Mammary epithelial cell (primary cell): ENCODE results near the gene LDHAL6A.

ENCODE experiments used
- EZH2 ChIP-seq: IDR thresholded peaks from 2 replicates; pipeline ENCODE4 v1.6.1; 2012; ENCODE audit warnings: low read length, inconsistent platforms, borderline replicate concordance
- TF ChIP-seq, protein P1 (sequence below), 2 donors: IDR thresholded peaks in 1 of 2; conservative IDR thresholded peaks in 1 of 2; 2 replicates each; pipeline ENCODE4 v1.5.1; 2011 to 2012; ENCODE audit warnings: inconsistent platforms in 2 of 2, low read length in 2 of 2, mild to moderate bottlenecking in 2 of 2, control low read depth in 1 of 2, low read depth in 1 of 2; ENCODE audit not compliant: insufficient read depth in 1 of 2; ENCODE audit errors: extremely low read depth in 1 of 2

DNA sequence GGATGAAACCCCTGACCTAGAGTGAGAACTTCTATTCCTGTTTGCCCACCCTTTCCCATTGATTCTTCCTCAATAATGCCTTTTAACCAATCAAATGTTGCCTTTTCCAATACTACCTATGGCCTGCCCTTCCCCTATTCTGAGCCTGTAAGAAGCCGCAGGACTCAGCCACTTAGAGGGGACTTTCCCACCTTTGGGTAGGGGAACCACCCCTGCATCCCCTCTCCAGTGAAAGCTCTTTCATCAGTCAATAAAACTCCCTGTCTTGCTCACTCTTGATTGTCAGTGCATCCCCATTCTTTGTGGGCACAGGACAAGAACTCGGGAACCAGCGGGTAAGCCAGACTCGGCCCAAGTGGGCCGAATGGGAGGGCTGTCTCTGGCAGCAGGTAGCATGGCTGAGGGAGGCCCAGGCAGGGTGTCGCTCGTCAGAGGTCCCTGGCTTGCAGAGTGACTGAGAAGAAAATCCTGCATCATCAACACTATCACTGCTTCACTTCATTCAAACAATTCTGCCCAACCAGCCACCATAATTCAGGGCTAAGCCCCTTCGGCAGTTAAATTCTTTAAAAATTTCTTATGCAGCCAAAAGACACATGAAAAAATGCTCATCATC is 30.4 kb downstream of the LDHAL6A start:
- TF ChIP-seq, protein P1, sequence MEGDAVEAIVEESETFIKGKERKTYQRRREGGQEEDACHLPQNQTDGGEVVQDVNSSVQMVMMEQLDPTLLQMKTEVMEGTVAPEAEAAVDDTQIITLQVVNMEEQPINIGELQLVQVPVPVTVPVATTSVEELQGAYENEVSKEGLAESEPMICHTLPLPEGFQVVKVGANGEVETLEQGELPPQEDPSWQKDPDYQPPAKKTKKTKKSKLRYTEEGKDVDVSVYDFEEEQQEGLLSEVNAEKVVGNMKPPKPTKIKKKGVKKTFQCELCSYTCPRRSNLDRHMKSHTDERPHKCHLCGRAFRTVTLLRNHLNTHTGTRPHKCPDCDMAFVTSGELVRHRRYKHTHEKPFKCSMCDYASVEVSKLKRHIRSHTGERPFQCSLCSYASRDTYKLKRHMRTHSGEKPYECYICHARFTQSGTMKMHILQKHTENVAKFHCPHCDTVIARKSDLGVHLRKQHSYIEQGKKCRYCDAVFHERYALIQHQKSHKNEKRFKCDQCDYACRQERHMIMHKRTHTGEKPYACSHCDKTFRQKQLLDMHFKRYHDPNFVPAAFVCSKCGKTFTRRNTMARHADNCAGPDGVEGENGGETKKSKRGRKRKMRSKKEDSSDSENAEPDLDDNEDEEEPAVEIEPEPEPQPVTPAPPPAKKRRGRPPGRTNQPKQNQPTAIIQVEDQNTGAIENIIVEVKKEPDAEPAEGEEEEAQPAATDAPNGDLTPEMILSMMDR (conservative IDR thresholded peaks at IDR 0.05 in 1 of 2, IDR thresholded peaks at IDR 0.05 in 1 of 2; ENCODE audit: extremely low read depth in 1 of 2, insufficient read depth in 1 of 2, low read depth in 1 of 2, low read length in 2 of 2): no peak
- no peak for TF ChIP-seq EZH2
